GM23248 (cell line): ENCODE data around the gene TEAD4. TPM values are rescaled to one million over a fixed set of nuclear protein-coding genes. Genes with fewer than 3 reads are reported as not detected.

Experiments used
- DNase-seq: peaks from one replicate; pipeline ENCODE4 v3.0.0-alpha.2; 2015
- H2AFZ ChIP-seq: fragments of 200-600 bp; sonication (generic); 2 replicates; pipeline ENCODE4 v1.6.1; 2016; ENCODE audit warnings: antibody characterized with exemption
- H3F3A ChIP-seq: fragments of 200-600 bp; sonication (generic); 2 replicates; pipeline ENCODE4 v1.6.1; 2016; ENCODE audit warnings: mild to moderate bottlenecking, antibody characterized with exemption, mixed run types; ENCODE audit not compliant: insufficient read depth
- H3K27ac ChIP-seq: fragments of 200-600 bp; sonication (generic); 2 replicates; pipeline ENCODE4 v1.5.1; 2016; ENCODE audit warnings: mild to moderate bottlenecking
- H3K27me3 ChIP-seq: fragments of 200-600 bp; sonication (generic); replicated peaks from 2 replicates; pipeline ENCODE4 v1.6.1; 2016; ENCODE audit warnings: mild to moderate bottlenecking; ENCODE audit not compliant: insufficient read depth
- H3K36me3 ChIP-seq: fragments of 200-600 bp; sonication (generic); 2 replicates; pipeline ENCODE4 v1.6.1; 2016; ENCODE audit warnings: low read depth, mild to moderate bottlenecking
- H3K4me1 ChIP-seq: fragments of 200-600 bp; sonication (generic); 2 replicates; pipeline ENCODE4 v1.6.1; 2016; ENCODE audit warnings: mild to moderate bottlenecking; ENCODE audit not compliant: insufficient read depth
- H3K4me2 ChIP-seq: fragments of 200-600 bp; sonication (generic); one replicate; pipeline ENCODE4 v1.6.1; 2016; ENCODE audit warnings: mild to moderate bottlenecking; ENCODE audit not compliant: unreplicated experiment
- H3K4me3 ChIP-seq: fragments of 200-600 bp; sonication (generic); 2 replicates; pipeline ENCODE4 v1.5.1; 2016; ENCODE audit warnings: mild to moderate bottlenecking
- H3K79me2 ChIP-seq: fragments of 200-600 bp; sonication (generic); 2 replicates; pipeline ENCODE4 v1.6.1; 2016; ENCODE audit warnings: mild to moderate bottlenecking; ENCODE audit not compliant: insufficient read depth
- H3K9ac ChIP-seq: fragments of 200-600 bp; sonication (generic); 2 replicates; pipeline ENCODE4 v1.6.1; 2016; ENCODE audit warnings: mild to moderate bottlenecking
- H3K9me2 ChIP-seq: fragments of 200-600 bp; sonication (generic); 2 replicates; pipeline ENCODE4 v1.6.1; 2016; ENCODE audit warnings: mixed run types, mild to moderate bottlenecking, moderate library complexity; ENCODE audit not compliant: insufficient read depth
- H3K9me3 ChIP-seq: fragments of 200-600 bp; sonication (generic); one replicate; pipeline ENCODE4 v1.6.1; 2017; ENCODE audit warnings: low read depth
- H4K20me1 ChIP-seq: fragments of 200-600 bp; sonication (generic); 2 replicates; pipeline ENCODE4 v1.6.0; 2016; ENCODE audit not compliant: insufficient read depth
- EZH2 ChIP-seq: fragments of 200-600 bp; sonication (generic); IDR thresholded peaks from 2 replicates; pipeline ENCODE4 v1.6.1; 2018; ENCODE audit warnings: antibody characterized with exemption, mild to moderate bottlenecking; ENCODE audit not compliant: insufficient read depth, poor library complexity, severe bottlenecking
- EZH2phosphoT487 ChIP-seq: fragments of 200-600 bp; sonication (generic); IDR thresholded peaks from 2 replicates; pipeline ENCODE4 v1.6.1; 2018; ENCODE audit warnings: antibody characterized with exemption, moderate library complexity, mild to moderate bottlenecking, low read depth; ENCODE audit not compliant: insufficient read depth
- WGBS, 2 experiments: methylation state at CpG; one replicate each; pipeline ENCODE4 v1.1.6; 2015 to 2017; ENCODE audit warnings: low lambda C conversion rate in 2 of 2, low coverage in 1 of 2; ENCODE audit errors: missing lambda C conversion rate in 2 of 2; 5-methylcytosine and 5-hydroxymethylcytosine counted together
- in situ Hi-C: fragments of 300-500 bp; cut with MboI; formaldehyde crosslinking; loops from 2 replicates; pipeline ENCODE4 v1.15.0; 2020
- polyA plus RNA-seq: library from polyadenylated mRNA; unstranded; fragments of >200 nt; fragmentation: Nextera tagmentation; extraction: Ambion mirVana; gene quantifications from 2 replicates; pipeline ENCODE4 v1.2.1, GENCODE V29; 2016
- total RNA-seq: library from RNA; depleted of rRNA; stranded (reverse); fragments of >200 nt; shearing (Covaris generic); gene quantifications from 2 replicates; pipeline ENCODE4 v1.2.3, GENCODE V29; 2014

TEAD4 gene
- total and polyA plus RNA-seq, 2 experiments from 2014 or later: 13.6 to 13.8 TPM

GRCh38 chr12:2960996-2961616, 1.9 kb downstream of the TEAD4 start:
- Histone ChIP-seq H4K20me1 (no peaks in the 10 kb centered on the region), H3K4me2 (peak overlapping the region; percentile 78), H3K9me2 (no peaks in the 10 kb centered on the region), H2AFZ (0 out of 2 replicates have a peak overlapping the region, but pooled peaks have one; percentile 72), H3K27ac (0 out of 2 replicates have a peak overlapping the region, but pooled peaks have one; percentile 52), H3K4me1 (peaks cover 13% of the 10 kb centered on the region), H3K4me3 (peak overlapping the region; percentile 92), H3K36me3 (no peaks in the 10 kb centered on the region), H3K9me3 (no peaks in the 10 kb centered on the region), H3F3A (peaks cover 15% of the 10 kb centered on the region), H3K27me3 (no peaks in the 10 kb centered on the region), H3K79me2 (peaks cover 36% of the 10 kb centered on the region), H3K9ac (peak overlapping the region; percentile 77)
- in situ Hi-C loops: no loop called here
- TF ChIP-seq EZH2 (no peak), EZH2phosphoT487 (no peak)
- 56 to 62% methylated on average over 10 of the region's 10 CpGs for WGBS, 2 experiments
- peak; percentile 24 for DNase-seq

DNA sequence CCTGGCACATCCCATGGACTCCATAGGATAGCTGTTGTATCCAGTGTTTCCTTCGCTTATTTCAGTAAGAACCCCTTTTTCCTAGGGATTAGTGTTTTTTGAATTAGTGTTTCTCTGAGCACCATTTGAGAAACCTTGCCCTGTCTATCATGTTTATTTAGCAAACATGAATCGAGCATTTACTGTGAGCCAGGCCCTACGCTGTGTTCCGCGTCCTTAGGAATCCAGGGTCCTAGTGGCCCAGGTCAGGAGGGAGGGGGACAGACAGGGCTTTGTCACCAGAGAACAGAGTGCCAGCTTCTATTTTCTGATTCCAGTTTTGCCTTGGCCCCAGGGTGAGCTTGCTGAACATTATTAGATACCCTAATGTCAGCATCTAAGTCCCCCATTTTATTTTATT, 2.5 kb downstream of the TEAD4 start:
- H3K4me1 ChIP-seq: peaks cover 13% of the 10 kb centered on the region
- in situ Hi-C loops: no loop called here
- H3K79me2 ChIP-seq: peaks cover 36% of the 10 kb centered on the region
- no peak overlapping the region for H2AFZ ChIP-seq
- H3F3A ChIP-seq: peaks cover 15% of the 10 kb centered on the region
- H3K4me3 ChIP-seq: no peak overlapping the region
- 95 to 100% methylated on average over 5 of the region's 5 CpGs for WGBS, 2 experiments
- H3K9ac ChIP-seq: no peak overlapping the region
- TF ChIP-seq EZH2phosphoT487 (no peak), EZH2 (no peak)
- no peak for DNase-seq
- H3K27me3 ChIP-seq: no peaks in the 10 kb centered on the region
- no peaks in the 10 kb centered on the region for H3K9me2 ChIP-seq
- no peak overlapping the region for H3K27ac ChIP-seq
- H3K4me2 ChIP-seq: no peak overlapping the region
- no peaks in the 10 kb centered on the region for H3K9me3 ChIP-seq
- H3K36me3 ChIP-seq: no peaks in the 10 kb centered on the region
- H4K20me1 ChIP-seq: no peaks in the 10 kb centered on the region

GRCh38 chr12:2963154-2963759, 4.1 kb downstream of the TEAD4 start:
- DNase-seq: no peak
- no peak overlapping the region for H3K4me2 ChIP-seq
- no peaks in the 10 kb centered on the region for H3K9me3 ChIP-seq
- no peaks in the 10 kb centered on the region for H3K36me3 ChIP-seq
- no peak overlapping the region for H2AFZ ChIP-seq
- TF ChIP-seq EZH2 (no peak), EZH2phosphoT487 (no peak)
- no peaks in the 10 kb centered on the region for H3K27me3 ChIP-seq
- no peaks in the 10 kb centered on the region for H3K9me2 ChIP-seq
- H3K4me1 ChIP-seq: peaks cover 7% of the 10 kb centered on the region
- 69 to 72% methylated on average over 9 of the region's 9 CpGs for WGBS, 2 experiments
- no peak overlapping the region for H3K4me3 ChIP-seq
- no peak overlapping the region for H3K9ac ChIP-seq
- H3F3A ChIP-seq: peaks cover 10% of the 10 kb centered on the region
- H3K27ac ChIP-seq: no peak overlapping the region
- no peaks in the 10 kb centered on the region for H4K20me1 ChIP-seq
- in situ Hi-C loops: no loop called here
- peaks cover 36% of the 10 kb centered on the region for H3K79me2 ChIP-seq

DNA sequence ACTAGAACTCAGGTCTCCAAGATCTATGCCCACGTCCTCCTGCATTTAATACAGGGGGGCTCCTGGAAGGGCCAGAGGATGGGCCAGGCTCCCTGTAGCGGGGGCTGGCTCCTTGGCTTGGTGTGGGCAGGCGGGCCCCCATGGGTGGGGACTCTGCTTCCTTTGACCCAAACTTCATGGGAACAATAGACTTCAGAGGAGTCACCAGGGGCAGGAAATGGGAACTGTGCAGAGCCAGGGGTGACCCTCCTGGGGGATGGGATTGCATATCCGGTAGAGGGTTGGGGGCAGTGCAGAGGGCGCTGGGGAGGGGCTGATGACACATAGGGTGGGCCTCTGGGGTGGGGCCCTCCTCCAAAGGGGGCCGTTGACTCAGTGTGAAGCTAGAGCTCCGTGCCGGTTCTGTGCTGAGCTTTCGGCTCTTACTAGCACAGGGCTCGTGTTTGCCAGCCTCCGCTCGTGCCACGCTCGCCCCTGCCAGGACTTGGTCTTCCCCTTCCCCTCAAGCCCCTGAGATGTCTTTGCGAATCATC, 4.6 kb downstream of the TEAD4 start:
- Histone ChIP-seq H4K20me1 (no peaks in the 10 kb centered on the region), H3K36me3 (no peaks in the 10 kb centered on the region), H2AFZ (no peak overlapping the region), H3K4me1 (peaks cover 6% of the 10 kb centered on the region; the same call in 1 of the 2 replicates), H3K9me3 (no peaks in the 10 kb centered on the region), H3K4me3 (no peak overlapping the region), H3F3A (peaks cover 8% of the 10 kb centered on the region; the same call in 1 of the 2 replicates), H3K9ac (no peak overlapping the region), H3K27me3 (no peaks in the 10 kb centered on the region), H3K4me2 (no peak overlapping the region), H3K79me2 (peaks cover 41% of the 10 kb centered on the region), H3K9me2 (no peaks in the 10 kb centered on the region), H3K27ac (no peak overlapping the region)
- in situ Hi-C loops: no loop called here
- DNase-seq: no peak
- no peak for TF ChIP-seq EZH2phosphoT487
- no peak for TF ChIP-seq EZH2
- 88 to 91% methylated on average over 12 to 15 of the region's 15 CpGs for WGBS, 2 experiments
